ENCODE measurements around the gene ADGRB3.
"Not testable (repeated sequence)": the region's sequence is repeated elsewhere in the genome, so short reads cannot be mapped to it uniquely, and the experiment has no call there.

Gene ADGRB3

GRCh38 chr6:68655028-68655427, 19.9 kb downstream of the ADGRB3 start:
- no peak for TF ChIP-seq CTCF (IDR thresholded peaks at IDR 0.05)
- no peak for DNase-seq
- Mint-ChIP-seq H3K27me3 (ENCODE audit: low read depth, poor library complexity) (no peaks in the 10 kb centered on the region), H3K36me3 (ENCODE audit: low read depth) (no peaks in the 10 kb centered on the region), H3K4me3 (no peak overlapping the region), H3K4me1 (peaks cover 7% of the 10 kb centered on the region), H3K9me3 (no peaks in the 10 kb centered on the region), H3K27ac (no peak overlapping the region)

GRCh38 chr6:68657374-68658139, 22.5 kb downstream of the ADGRB3 start:
- no peak overlapping the region for H3K4me3 Mint-ChIP-seq
- H3K36me3 Mint-ChIP-seq (ENCODE audit: low read depth): no peaks in the 10 kb centered on the region
- H3K27me3 Mint-ChIP-seq (ENCODE audit: low read depth, poor library complexity): no peaks in the 10 kb centered on the region
- TF ChIP-seq CTCF (IDR thresholded peaks at IDR 0.05): no peak
- DNase-seq: no peak
- no peaks in the 10 kb centered on the region for H3K4me1 Mint-ChIP-seq
- H3K27ac Mint-ChIP-seq: no peak overlapping the region
- no peaks in the 10 kb centered on the region for H3K9me3 Mint-ChIP-seq

GRCh38 chr6:68658338-68658737, 23.3 kb downstream of the ADGRB3 start:
- no peak overlapping the region for H3K27ac Mint-ChIP-seq
- DNase-seq: no peak
- no peak for TF ChIP-seq CTCF (IDR thresholded peaks at IDR 0.05)
- H3K9me3 Mint-ChIP-seq: no peaks in the 10 kb centered on the region
- H3K36me3 Mint-ChIP-seq (ENCODE audit: low read depth): no peaks in the 10 kb centered on the region
- no peaks in the 10 kb centered on the region for H3K4me1 Mint-ChIP-seq
- no peak overlapping the region for H3K4me3 Mint-ChIP-seq
- H3K27me3 Mint-ChIP-seq (ENCODE audit: low read depth, poor library complexity): no peaks in the 10 kb centered on the region

GRCh38 chr6:68673255-68673654, 38.2 kb downstream of the ADGRB3 start:
- no peaks in the 10 kb centered on the region for H3K27me3 Mint-ChIP-seq (ENCODE audit: low read depth, poor library complexity)
- DNase-seq: no peak
- no peaks in the 10 kb centered on the region for H3K9me3 Mint-ChIP-seq
- no peak for TF ChIP-seq CTCF (IDR thresholded peaks at IDR 0.05)
- H3K4me3 Mint-ChIP-seq: no peak overlapping the region
- no peak overlapping the region for H3K27ac Mint-ChIP-seq
- no peaks in the 10 kb centered on the region for H3K4me1 Mint-ChIP-seq
- H3K36me3 Mint-ChIP-seq (ENCODE audit: low read depth): no peaks in the 10 kb centered on the region

- no peaks in the 10 kb centered on the region for H3K9me3 Mint-ChIP-seq
- H3K4me1 Mint-ChIP-seq: no peaks in the 10 kb centered on the region
- no peak for DNase-seq
Measured at GRCh38 chr6:68675548-68675947, 40.5 kb downstream of the ADGRB3 start.

GRCh38 chr6:68676094-68676493, 41.0 kb downstream of the ADGRB3 start:
- H3K36me3 Mint-ChIP-seq (ENCODE audit: low read depth); H3K4me1 Mint-ChIP-seq; H3K27me3 Mint-ChIP-seq (ENCODE audit: low read depth, poor library complexity); DNase-seq; H3K4me3 Mint-ChIP-seq; H3K9me3 Mint-ChIP-seq; H3K27ac Mint-ChIP-seq: not testable (repeated sequence)

More at GRCh38 chr6:68675548-68675947, 40.5 kb downstream of the ADGRB3 start:
- Mint-ChIP-seq H3K4me3 (no peak overlapping the region), H3K27ac (no peak overlapping the region), H3K27me3 (ENCODE audit: low read depth, poor library complexity) (no peaks in the 10 kb centered on the region), H3K36me3 (ENCODE audit: low read depth) (no peaks in the 10 kb centered on the region)
- no peak for TF ChIP-seq CTCF (IDR thresholded peaks at IDR 0.05)
